ENCODE results near the gene TTC12.

DNA sequence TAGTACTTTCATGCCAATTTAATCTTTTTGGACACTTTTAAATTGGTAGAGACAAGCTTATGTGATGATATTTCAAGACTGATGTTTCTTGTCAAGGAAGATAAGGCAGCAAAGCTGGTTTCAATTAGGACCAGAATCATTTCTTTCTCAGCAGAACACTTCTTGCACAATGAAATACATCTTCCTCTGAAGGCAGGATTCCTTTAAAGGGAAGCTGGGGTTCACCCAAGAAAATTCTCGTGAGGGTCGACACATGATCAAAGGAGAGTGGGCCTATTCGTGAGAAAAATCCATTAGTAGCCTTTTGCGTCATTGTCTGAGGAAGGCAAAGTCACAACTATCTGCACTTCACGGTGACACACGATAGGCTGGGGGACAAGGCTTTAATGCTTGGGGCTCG is 17.6 kb downstream of the TTC12 start:
- TF ChIP-seq, protein P1, sequence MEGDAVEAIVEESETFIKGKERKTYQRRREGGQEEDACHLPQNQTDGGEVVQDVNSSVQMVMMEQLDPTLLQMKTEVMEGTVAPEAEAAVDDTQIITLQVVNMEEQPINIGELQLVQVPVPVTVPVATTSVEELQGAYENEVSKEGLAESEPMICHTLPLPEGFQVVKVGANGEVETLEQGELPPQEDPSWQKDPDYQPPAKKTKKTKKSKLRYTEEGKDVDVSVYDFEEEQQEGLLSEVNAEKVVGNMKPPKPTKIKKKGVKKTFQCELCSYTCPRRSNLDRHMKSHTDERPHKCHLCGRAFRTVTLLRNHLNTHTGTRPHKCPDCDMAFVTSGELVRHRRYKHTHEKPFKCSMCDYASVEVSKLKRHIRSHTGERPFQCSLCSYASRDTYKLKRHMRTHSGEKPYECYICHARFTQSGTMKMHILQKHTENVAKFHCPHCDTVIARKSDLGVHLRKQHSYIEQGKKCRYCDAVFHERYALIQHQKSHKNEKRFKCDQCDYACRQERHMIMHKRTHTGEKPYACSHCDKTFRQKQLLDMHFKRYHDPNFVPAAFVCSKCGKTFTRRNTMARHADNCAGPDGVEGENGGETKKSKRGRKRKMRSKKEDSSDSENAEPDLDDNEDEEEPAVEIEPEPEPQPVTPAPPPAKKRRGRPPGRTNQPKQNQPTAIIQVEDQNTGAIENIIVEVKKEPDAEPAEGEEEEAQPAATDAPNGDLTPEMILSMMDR (conservative IDR thresholded peaks at IDR 0.05) = no peak
- no peak for TF ChIP-seq EZH2 (IDR thresholded peaks at IDR 0.05; ENCODE audit: low read depth)
